Measurements from ENCODE around the gene IL10RA. TPM values are rescaled to one million over a fixed set of nuclear protein-coding genes. Genes with fewer than 3 reads are reported as not detected.
A peak's percentile ranks its signal among the peaks of the same experiment; 100 is the strongest.
"Not testable (repeated sequence)": the region's sequence is repeated elsewhere in the genome, so short reads cannot be mapped to it uniquely, and the experiment has no call there.

Gene IL10RA
- total and polyA plus RNA-seq, 2 donors = 22.7 to 24.2 TPM

DNA sequence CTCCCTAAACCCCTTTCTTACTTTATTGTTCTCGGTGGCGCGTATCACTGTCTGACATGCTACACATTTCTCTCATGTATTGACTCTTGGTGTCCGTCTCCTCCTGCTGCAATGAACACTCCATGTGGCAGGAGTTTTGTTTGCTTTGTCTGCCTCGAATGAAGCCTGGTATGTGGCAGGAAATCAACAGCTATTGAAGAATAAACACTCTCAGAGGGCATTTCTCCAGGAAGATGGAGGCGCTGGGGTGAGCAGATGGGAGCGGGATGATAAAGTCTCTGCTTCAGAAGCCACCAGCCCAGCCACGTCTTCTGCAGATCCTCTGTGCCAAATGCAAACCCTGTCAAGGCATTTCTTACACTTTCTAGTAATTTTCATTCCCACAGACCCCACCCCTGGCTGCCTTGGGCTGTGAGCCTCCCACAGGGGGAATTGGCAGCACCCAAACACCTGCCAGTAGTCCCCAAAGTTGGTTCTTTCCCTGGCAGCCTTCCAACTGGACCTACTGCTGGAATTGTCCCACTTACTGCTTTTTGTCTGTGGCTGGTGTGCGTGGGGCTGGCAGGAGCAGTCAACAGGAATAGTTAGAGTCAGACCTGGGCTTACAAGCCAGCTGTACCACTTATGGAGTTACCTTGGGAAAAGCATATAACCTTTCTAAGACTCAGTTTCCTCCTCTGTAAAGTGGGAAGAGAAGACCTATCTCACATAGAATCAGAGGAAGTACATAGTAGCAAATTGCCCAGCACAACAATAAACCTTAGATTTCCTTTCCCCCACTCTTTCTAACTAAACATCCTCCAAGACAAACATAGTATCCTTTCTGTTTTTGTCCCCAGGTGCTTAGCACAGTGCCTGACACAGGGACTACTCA is 13.3 kb upstream of the IL10RA start:
- H3K27ac ChIP-seq (ENCODE audit: low read depth in 1 of 2, low read length in 1 of 2) = no peak overlapping the region
- DNase-seq (ENCODE audit: low read depth in 6 of 9, low spot score in 9 of 9) = no peak
- peaks cover 19 to 58% of the 10 kb centered on the region in 2 donors for H3K4me1 ChIP-seq (ENCODE audit: control insufficient read depth in 2 of 2, insufficient read depth in 2 of 2, low read length in 2 of 2)
- no peak overlapping the region for H3K4me3 ChIP-seq (ENCODE audit: low read length in 2 of 2)
- H3K36me3 ChIP-seq (ENCODE audit: control insufficient read depth in 2 of 2, insufficient read depth in 2 of 2, low read length in 1 of 2) = no peaks in the 10 kb centered on the region
- peaks cover 0 to 4% of the 10 kb centered on the region in 2 donors for H3K9me3 ChIP-seq (ENCODE audit: control insufficient read depth in 2 of 2, insufficient read depth in 1 of 2, low read length in 1 of 2)
- WGBS = 64% methylated on average over 9 of the region's 9 CpGs
- H3K27me3 ChIP-seq (ENCODE audit: control insufficient read depth in 2 of 2, insufficient read depth in 1 of 2, low read length in 1 of 2) = no peaks in the 10 kb centered on the region

DNA sequence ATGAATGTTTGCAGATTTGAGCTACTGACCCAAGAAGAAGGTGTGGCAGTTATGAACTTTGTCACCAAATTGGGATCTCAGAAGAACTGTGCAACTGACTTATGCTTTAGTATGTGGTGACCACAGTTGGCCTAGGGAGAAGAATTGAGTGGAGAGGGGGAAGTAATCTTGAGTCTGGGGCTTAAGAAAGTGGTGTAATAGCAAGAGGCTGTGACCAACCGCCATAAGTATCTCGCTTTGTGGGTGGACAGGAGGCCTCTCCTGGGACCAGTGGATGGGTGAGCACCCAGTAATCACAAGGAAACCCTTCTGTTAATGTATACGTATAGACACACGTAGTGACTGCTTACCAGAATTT is 12.7 kb upstream of the IL10RA start:
- no peaks in the 10 kb centered on the region for H3K27me3 ChIP-seq (ENCODE audit: control insufficient read depth in 2 of 2, insufficient read depth in 1 of 2, low read length in 1 of 2)
- H3K4me3 ChIP-seq (ENCODE audit: low read length in 2 of 2) = no peak overlapping the region
- no peak overlapping the region for H3K27ac ChIP-seq (ENCODE audit: low read depth in 1 of 2, low read length in 1 of 2)
- no peak for DNase-seq (ENCODE audit: low read depth in 6 of 9, low spot score in 9 of 9)
- peaks cover 0 to 4% of the 10 kb centered on the region in 2 donors for H3K9me3 ChIP-seq (ENCODE audit: control insufficient read depth in 2 of 2, insufficient read depth in 1 of 2, low read length in 1 of 2)
- H3K36me3 ChIP-seq (ENCODE audit: control insufficient read depth in 2 of 2, insufficient read depth in 2 of 2, low read length in 1 of 2) = no peaks in the 10 kb centered on the region
- WGBS = 99% methylated on average over 4 of the region's 4 CpGs
- H3K4me1 ChIP-seq (ENCODE audit: control insufficient read depth in 2 of 2, insufficient read depth in 2 of 2, low read length in 2 of 2) = peaks cover 24 to 63% of the 10 kb centered on the region in 2 donors

DNA sequence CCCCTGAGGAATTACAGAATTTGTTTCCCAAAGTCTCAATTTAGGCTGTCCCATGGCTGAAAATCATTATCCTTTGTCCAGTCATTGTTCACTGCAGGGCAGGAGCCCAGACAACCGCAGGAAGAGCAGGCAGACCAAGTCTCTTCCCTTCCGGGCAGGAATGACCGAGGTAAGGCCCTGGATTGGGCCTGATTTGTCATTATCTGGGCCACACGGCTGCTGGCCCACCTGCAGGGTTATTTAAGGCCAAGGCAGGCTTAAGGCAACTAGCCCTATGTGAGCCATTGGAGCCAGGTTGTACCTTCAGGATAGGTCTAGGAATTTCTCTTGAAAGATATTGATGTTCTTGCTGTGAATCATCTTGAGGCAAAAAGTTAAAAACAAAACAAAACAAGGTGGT is 9.7 kb upstream of the IL10RA start:
- no peaks in the 10 kb centered on the region for H3K36me3 ChIP-seq (ENCODE audit: control insufficient read depth in 2 of 2, insufficient read depth in 2 of 2, low read length in 1 of 2)
- 97% methylated on average over 4 of the region's 4 CpGs for WGBS
- no peak for DNase-seq (ENCODE audit: low read depth in 6 of 9, low spot score in 9 of 9)

DNA sequence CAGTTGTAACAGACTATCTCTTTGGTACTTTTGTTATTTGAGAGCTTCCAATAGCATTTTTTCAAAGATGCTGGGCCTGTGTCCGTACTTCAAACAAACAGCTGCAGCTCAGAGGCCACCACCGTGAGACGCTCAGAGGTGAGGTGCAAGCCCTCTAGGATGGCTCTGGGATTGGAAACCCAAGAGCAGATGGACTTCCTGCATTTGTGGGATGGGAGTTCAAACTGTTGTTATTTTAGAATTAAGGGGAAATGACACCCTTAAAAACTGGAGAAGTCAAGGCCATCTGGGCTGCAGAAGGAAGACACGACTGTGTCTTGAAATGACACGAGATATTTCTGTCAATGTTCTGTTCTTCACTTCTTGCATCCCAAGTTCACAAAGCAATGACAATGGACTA is 9.2 kb upstream of the IL10RA start:
- no peak overlapping the region for H3K4me3 ChIP-seq (ENCODE audit: low read length in 2 of 2)
- peaks cover 20 to 52% of the 10 kb centered on the region in 2 donors for H3K4me1 ChIP-seq (ENCODE audit: control insufficient read depth in 2 of 2, insufficient read depth in 2 of 2, low read length in 2 of 2)
- WGBS = 15% methylated on average over 5 of the region's 5 CpGs
- no peaks in the 10 kb centered on the region for H3K27me3 ChIP-seq (ENCODE audit: control insufficient read depth in 2 of 2, insufficient read depth in 1 of 2, low read length in 1 of 2)
- H3K36me3 ChIP-seq (ENCODE audit: control insufficient read depth in 2 of 2, insufficient read depth in 2 of 2, low read length in 1 of 2) = no peaks in the 10 kb centered on the region
- H3K27ac ChIP-seq (ENCODE audit: low read depth in 1 of 2, low read length in 1 of 2) = no peak overlapping the region
- DNase-seq (ENCODE audit: low read depth in 6 of 9, low spot score in 9 of 9) = no peak
- peaks cover 0 to 4% of the 10 kb centered on the region in 2 donors for H3K9me3 ChIP-seq (ENCODE audit: control insufficient read depth in 2 of 2, insufficient read depth in 1 of 2, low read length in 1 of 2)

More for the DNA sequence above, 9.7 kb upstream of the IL10RA start:
- H3K9me3 ChIP-seq (ENCODE audit: control insufficient read depth in 2 of 2, insufficient read depth in 1 of 2, low read length in 1 of 2) = peaks cover 0 to 4% of the 10 kb centered on the region in 2 donors
- no peak overlapping the region for H3K4me3 ChIP-seq (ENCODE audit: low read length in 2 of 2)
- H3K27me3 ChIP-seq (ENCODE audit: control insufficient read depth in 2 of 2, insufficient read depth in 1 of 2, low read length in 1 of 2) = no peaks in the 10 kb centered on the region
- H3K4me1 ChIP-seq (ENCODE audit: control insufficient read depth in 2 of 2, insufficient read depth in 2 of 2, low read length in 2 of 2) = peaks cover 20 to 56% of the 10 kb centered on the region in 2 donors
- H3K27ac ChIP-seq (ENCODE audit: low read depth in 1 of 2, low read length in 1 of 2) = no peak overlapping the region

DNA sequence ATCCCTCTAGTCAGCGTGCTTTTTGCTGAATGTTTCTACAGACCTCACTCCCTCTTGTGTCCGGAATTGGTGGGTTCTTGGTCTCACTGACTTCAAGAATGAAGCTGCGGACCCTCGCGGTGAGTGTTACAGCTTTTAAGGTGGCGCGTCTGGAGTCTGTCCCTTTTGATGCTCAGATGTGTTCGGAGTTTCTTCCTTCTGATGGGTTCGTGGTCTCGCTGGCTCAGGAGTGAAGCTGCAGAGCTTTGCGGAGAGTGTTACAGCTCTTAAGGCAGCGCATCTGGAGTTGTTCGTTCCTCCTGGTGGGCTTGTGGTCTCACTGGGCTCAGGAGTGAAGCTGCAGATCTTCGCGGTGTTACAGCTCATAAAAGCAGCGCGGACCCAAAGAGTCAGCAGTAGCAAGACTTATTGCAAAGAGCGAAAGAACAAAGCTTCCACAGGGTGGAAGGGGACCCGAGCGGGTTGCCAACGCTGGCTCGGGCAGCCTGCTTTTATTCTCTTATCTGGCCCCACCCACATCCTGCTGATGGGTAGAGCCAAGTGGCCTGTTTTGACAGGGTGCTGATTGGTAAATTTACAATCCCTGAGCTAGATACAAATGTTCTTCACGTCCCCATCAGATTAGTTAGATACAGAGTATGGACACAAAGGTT is 8.5 kb upstream of the IL10RA start:
- 18% methylated on average over 23 of the region's 23 CpGs for WGBS
- not testable (repeated sequence) for H3K36me3 ChIP-seq (ENCODE audit: control insufficient read depth in 2 of 2, insufficient read depth in 2 of 2, low read length in 1 of 2)

DNA sequence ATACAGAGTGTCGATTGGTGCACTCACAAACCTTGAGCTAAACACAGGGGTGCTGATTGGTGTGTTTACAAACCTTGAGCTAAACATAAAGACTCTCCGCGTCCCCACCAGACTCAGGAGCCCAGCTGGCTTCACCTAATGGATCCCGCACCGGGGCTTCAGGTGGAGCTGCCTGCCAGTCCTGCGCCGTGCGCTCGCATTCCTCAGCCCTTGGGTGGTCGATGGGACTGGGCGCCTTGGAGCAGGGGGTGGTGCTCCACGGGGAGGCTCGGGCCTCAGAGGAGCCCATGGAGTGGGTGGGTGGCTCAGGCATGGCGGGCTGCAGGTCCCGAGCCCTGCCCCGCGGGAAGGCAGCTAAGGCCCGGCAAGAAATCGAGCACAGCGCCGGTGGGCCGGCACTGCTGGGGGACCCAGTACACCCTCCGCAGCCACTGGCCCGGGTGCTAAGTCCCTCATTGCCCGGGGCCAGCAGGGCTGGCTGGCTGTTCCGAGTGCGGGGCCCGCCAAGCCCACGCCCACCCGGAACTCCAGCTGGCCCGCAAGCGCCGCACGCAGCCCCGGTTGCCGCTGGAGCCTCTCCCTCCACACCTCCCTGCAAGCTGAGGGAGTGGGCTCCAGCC is 7.8 kb upstream of the IL10RA start:
- H3K27me3 ChIP-seq (ENCODE audit: control insufficient read depth in 2 of 2, insufficient read depth in 1 of 2, low read length in 1 of 2); DNase-seq (ENCODE audit: low read depth in 6 of 9, low spot score in 9 of 9); H3K9me3 ChIP-seq (ENCODE audit: control insufficient read depth in 2 of 2, insufficient read depth in 1 of 2, low read length in 1 of 2); H3K36me3 ChIP-seq (ENCODE audit: control insufficient read depth in 2 of 2, insufficient read depth in 2 of 2, low read length in 1 of 2); H3K4me3 ChIP-seq (ENCODE audit: low read length in 2 of 2); H3K27ac ChIP-seq (ENCODE audit: low read depth in 1 of 2, low read length in 1 of 2): not testable (repeated sequence)
- 98% methylated on average over 36 of the region's 36 CpGs for WGBS
- H3K4me1 ChIP-seq (ENCODE audit: control insufficient read depth in 2 of 2, insufficient read depth in 2 of 2, low read length in 2 of 2) = peaks cover 18 to 40% of the 10 kb centered on the region in 2 donors

More for the DNA sequence above, 8.5 kb upstream of the IL10RA start:
- Histone ChIP-seq H3K4me1 (ENCODE audit: control insufficient read depth in 2 of 2, insufficient read depth in 2 of 2, low read length in 2 of 2) (peaks cover 20 to 47% of the 10 kb centered on the region in 2 donors), H3K27ac (ENCODE audit: low read depth in 1 of 2, low read length in 1 of 2) (peak overlapping the region in 1 of 2 donors; percentile 26)
- not testable (repeated sequence) for H3K9me3 ChIP-seq (ENCODE audit: control insufficient read depth in 2 of 2, insufficient read depth in 1 of 2, low read length in 1 of 2); H3K4me3 ChIP-seq (ENCODE audit: low read length in 2 of 2); H3K27me3 ChIP-seq (ENCODE audit: control insufficient read depth in 2 of 2, insufficient read depth in 1 of 2, low read length in 1 of 2)
- DNase-seq (ENCODE audit: low read depth in 6 of 9, low spot score in 9 of 9) = peak in 1 of 9 donors; percentile 50

DNA sequence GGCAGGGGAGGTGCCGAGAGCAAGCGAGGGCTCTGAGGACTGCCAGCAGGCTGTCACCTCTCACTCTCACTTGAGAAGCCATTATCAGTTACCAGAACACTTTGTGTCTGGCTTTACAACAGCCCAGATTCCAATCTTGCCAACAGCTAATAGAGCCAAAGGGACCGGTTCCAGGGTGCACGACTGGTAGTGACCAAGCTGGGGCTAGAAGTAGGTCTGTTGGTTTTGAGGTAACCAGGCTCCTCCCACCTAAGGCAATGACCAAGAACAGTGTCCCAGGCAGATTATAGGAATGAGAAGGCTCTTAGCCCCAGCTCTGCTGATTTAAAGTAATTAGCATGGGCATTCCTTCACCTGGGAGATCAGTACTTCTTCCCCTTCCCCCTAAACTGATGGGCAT is 7.2 kb upstream of the IL10RA start:
- H3K4me3 ChIP-seq (ENCODE audit: low read length in 2 of 2) = no peak overlapping the region
- WGBS = 95% methylated on average over 4 of the region's 4 CpGs
- H3K9me3 ChIP-seq (ENCODE audit: control insufficient read depth in 2 of 2, insufficient read depth in 1 of 2, low read length in 1 of 2) = peaks cover 0 to 4% of the 10 kb centered on the region in 2 donors
- no peaks in the 10 kb centered on the region for H3K36me3 ChIP-seq (ENCODE audit: control insufficient read depth in 2 of 2, insufficient read depth in 2 of 2, low read length in 1 of 2)
- peak overlapping the region in 1 of 2 donors; percentile 3 for H3K27ac ChIP-seq (ENCODE audit: low read depth in 1 of 2, low read length in 1 of 2)
- H3K27me3 ChIP-seq (ENCODE audit: control insufficient read depth in 2 of 2, insufficient read depth in 1 of 2, low read length in 1 of 2) = no peaks in the 10 kb centered on the region
- no peak for DNase-seq (ENCODE audit: low read depth in 6 of 9, low spot score in 9 of 9)
- peaks cover 18 to 38% of the 10 kb centered on the region in 2 donors for H3K4me1 ChIP-seq (ENCODE audit: control insufficient read depth in 2 of 2, insufficient read depth in 2 of 2, low read length in 2 of 2)

DNA sequence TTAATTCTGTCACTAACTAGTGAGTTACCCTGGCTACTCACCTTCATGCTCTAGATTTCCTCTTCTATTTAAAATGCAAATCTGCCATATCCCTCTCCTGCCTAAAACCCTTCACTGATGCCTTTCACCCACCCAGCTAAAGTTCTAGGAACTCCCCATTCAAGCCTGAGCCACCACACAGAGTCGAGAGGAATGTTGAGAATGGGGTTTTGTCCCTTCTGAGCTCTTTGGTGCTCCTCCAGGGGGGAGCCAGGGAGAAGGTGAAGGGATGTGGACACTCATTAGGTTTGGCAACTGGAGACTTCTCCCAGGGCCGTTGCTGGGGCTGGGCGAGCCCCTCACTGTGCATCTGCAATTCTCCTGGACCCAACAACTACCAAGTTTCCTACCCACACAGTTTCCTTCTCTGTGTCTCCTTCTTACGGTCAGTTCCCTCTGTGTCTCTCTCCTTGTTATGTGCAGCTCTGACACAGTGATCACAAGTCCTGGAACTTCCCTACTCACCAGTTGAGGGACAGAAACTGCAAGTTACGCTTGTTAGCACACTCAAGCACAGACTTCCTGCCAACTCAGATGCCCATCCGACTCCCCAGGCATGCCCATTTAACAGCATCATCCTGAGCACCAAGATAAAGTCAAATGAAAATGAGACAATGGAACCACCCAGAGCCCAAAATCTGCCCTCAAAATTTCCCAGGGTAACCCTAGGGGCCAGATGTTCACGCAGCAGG is 6.5 kb upstream of the IL10RA start:
- Histone ChIP-seq H3K4me1 (ENCODE audit: control insufficient read depth in 2 of 2, insufficient read depth in 2 of 2, low read length in 2 of 2) (peaks cover 18 to 38% of the 10 kb centered on the region in 2 donors), H3K4me3 (ENCODE audit: low read length in 2 of 2) (no peak overlapping the region), H3K27ac (ENCODE audit: low read depth in 1 of 2, low read length in 1 of 2) (peak overlapping the region; percentile 21 to 27), H3K36me3 (ENCODE audit: control insufficient read depth in 2 of 2, insufficient read depth in 2 of 2, low read length in 1 of 2) (no peaks in the 10 kb centered on the region), H3K9me3 (ENCODE audit: control insufficient read depth in 2 of 2, insufficient read depth in 1 of 2, low read length in 1 of 2) (peaks cover 0 to 4% of the 10 kb centered on the region in 2 donors), H3K27me3 (ENCODE audit: control insufficient read depth in 2 of 2, insufficient read depth in 1 of 2, low read length in 1 of 2) (no peaks in the 10 kb centered on the region)
- peak in 1 of 9 donors; percentile 47 for DNase-seq (ENCODE audit: low read depth in 6 of 9, low spot score in 9 of 9)
- WGBS = 65% methylated on average over 7 of the region's 7 CpGs
